ENCODE measurements around the gene GRB2.

GRCh38 chr17:75430159-75430974 lies 24.9 kb upstream of the GRB2 start:
- TF ChIP-seq, protein P1, sequence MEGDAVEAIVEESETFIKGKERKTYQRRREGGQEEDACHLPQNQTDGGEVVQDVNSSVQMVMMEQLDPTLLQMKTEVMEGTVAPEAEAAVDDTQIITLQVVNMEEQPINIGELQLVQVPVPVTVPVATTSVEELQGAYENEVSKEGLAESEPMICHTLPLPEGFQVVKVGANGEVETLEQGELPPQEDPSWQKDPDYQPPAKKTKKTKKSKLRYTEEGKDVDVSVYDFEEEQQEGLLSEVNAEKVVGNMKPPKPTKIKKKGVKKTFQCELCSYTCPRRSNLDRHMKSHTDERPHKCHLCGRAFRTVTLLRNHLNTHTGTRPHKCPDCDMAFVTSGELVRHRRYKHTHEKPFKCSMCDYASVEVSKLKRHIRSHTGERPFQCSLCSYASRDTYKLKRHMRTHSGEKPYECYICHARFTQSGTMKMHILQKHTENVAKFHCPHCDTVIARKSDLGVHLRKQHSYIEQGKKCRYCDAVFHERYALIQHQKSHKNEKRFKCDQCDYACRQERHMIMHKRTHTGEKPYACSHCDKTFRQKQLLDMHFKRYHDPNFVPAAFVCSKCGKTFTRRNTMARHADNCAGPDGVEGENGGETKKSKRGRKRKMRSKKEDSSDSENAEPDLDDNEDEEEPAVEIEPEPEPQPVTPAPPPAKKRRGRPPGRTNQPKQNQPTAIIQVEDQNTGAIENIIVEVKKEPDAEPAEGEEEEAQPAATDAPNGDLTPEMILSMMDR (conservative IDR thresholded peaks at IDR 0.05 in 1 of 2, IDR thresholded peaks at IDR 0.05 in 1 of 2; ENCODE audit: extremely low read depth in 1 of 2, insufficient read depth in 1 of 2, low read depth in 1 of 2, low read length in 2 of 2), result no peak
- no peak for TF ChIP-seq EZH2 (IDR thresholded peaks at IDR 0.05; ENCODE audit: borderline replicate concordance, low read length)
